Mesodermal cell (in vitro differentiated cells): ENCODE data around the gene NUP210L.

Experiments
- H3K27ac ChIP-seq: 2 replicates; pipeline ENCODE4 v1.7.0; 2013; ENCODE audit warnings: mild to moderate bottlenecking, low read depth, low read length, moderate library complexity; ENCODE audit not compliant: severe bottlenecking
- H3K36me3 ChIP-seq: 2 replicates; pipeline ENCODE4 v1.7.1; 2013; ENCODE audit warnings: mild to moderate bottlenecking, low read length, moderate library complexity; ENCODE audit not compliant: control insufficient read depth, insufficient read depth
- H3K4me1 ChIP-seq: one replicate; pipeline ENCODE4 v1.7.1; 2013; ENCODE audit warnings: mild to moderate bottlenecking, low read length; ENCODE audit not compliant: insufficient read depth, control insufficient read depth, poor library complexity, severe bottlenecking
- H3K4me3 ChIP-seq: 2 replicates; pipeline ENCODE4 v1.7.0; 2013; ENCODE audit warnings: low read length, control low read depth, mild to moderate bottlenecking; ENCODE audit not compliant: insufficient read depth, poor library complexity, severe bottlenecking; ENCODE audit errors: extremely low read depth
- H3K9me3 ChIP-seq: 2 replicates; pipeline ENCODE4 v1.7.1; 2013; ENCODE audit warnings: mild to moderate bottlenecking, low read length, moderate library complexity; ENCODE audit not compliant: control insufficient read depth
- WGBS, 2 experiments: methylation state at CpG; one replicate each; pipeline ENCODE4 v1.1.5; 2013; ENCODE audit warnings: missing lambda C conversion rate in 2 of 2; ENCODE audit not compliant: insufficient coverage in 2 of 2; 5-methylcytosine and 5-hydroxymethylcytosine counted together

Gene NUP210L

DNA sequence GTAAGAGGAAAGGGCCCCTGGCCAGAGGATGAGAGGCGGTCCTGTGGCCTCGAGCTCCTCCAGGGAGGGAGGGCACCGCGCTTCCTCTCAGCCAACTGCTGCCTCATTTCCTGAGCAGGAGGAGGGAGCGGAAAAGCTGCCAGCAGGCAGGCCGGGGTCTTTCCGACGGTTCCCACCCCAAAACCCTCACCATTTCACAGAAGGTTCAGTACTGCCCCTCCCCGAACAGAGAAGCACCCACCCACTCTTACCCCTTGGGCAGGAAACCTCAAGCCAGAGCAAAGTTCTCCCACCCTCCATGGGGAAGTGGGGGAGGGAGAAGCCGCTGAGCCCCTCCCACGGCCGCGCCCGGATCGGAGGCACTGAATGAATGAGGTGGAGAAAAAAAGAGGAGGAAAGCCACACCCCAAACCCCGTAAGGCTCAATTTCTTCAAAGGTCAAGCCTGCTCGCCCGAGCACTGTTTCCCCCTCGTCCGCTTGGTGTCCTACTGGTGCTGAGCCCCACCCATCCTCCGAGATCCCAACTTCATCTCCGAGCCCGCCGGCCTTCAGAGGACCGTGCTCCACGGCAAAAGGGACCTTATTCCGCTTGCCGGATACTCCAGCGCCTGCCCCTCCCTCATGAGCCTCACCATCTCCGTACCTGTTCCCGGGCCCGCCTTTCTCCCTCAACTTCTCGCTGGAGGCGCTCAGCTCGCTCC is 27.6 kb upstream of the NUP210L start:
- H3K36me3 ChIP-seq = peaks cover 36% of the 10 kb centered on the region
- H3K9me3 ChIP-seq = no peaks in the 10 kb centered on the region
- peak overlapping the region; percentile 84 for H3K27ac ChIP-seq
- peak overlapping the region; percentile 83 for H3K4me3 ChIP-seq
- H3K4me1 ChIP-seq = peaks cover 40% of the 10 kb centered on the region
- WGBS, 2 experiments = 0 to 1% methylated on average over 15 to 22 of the region's 35 CpGs

DNA sequence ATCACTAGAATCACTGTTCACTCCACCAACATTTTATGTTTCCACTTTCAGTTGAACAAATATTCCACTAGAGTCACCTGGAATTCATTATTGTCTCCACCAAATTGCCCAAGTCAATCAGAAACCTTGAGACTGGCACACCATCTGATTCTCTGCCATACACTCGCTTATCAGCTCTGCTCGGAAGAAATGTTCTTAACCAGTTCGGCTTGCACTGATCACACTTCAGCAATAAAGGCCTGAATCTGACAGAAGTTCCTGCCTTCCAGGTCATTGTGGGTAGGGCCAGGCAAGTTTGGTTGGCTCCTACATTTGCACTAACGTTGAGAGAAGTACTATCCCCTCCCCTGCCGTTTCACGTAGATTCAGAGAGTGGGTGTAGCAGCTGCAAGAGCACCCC is 27.1 kb upstream of the NUP210L start:
- peak overlapping the region; percentile 84 for H3K27ac ChIP-seq
- 0 to 7% methylated on average over 3 to 6 of the region's 6 CpGs for WGBS, 2 experiments
- peak overlapping the region; percentile 83 for H3K4me3 ChIP-seq
- H3K36me3 ChIP-seq = peaks cover 39% of the 10 kb centered on the region
- H3K9me3 ChIP-seq = no peaks in the 10 kb centered on the region
- peaks cover 42% of the 10 kb centered on the region for H3K4me1 ChIP-seq

DNA sequence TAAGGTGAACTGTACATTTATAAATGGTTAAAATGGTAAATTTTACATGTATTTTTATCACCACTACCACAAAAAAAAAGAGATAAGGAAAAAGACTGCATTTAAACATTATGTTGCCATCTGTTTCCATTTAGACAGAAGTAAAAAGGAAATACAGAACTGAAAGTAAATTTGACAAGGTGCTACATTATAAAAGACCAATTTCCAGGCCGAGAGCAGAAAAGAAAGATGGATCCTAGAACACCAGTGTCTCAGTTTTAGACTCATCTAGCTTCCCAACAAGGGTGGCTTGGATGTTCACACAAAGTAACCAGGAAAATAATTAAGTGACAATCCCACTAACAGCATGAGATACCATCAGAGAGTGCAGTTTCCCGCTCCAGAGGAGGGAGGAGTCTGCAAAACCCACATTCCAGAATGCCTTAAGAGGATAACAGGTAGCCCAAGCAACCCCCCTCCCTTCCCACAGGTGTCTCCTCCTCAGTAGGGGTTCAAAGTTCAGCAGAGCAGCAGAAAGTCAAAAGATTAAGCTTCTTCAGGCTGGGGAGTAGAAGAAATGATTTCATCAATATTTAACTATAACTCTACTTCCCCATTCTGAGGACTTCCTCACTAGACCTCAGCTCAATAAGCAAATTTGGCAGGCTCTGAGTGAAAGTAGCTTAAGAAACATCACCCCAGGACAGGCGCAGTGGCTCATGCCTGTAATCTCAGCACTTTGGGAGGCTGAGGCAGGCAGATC is 25.2 kb upstream of the NUP210L start:
- peaks cover 51% of the 10 kb centered on the region for H3K4me1 ChIP-seq
- WGBS, 2 experiments = 50 to 81% methylated on average over 1 to 2 of the region's 3 CpGs
- H3K27ac ChIP-seq = no peak overlapping the region
- peak overlapping the region; percentile 83 for H3K4me3 ChIP-seq
- peaks cover 54% of the 10 kb centered on the region for H3K36me3 ChIP-seq
- H3K9me3 ChIP-seq = no peaks in the 10 kb centered on the region

DNA sequence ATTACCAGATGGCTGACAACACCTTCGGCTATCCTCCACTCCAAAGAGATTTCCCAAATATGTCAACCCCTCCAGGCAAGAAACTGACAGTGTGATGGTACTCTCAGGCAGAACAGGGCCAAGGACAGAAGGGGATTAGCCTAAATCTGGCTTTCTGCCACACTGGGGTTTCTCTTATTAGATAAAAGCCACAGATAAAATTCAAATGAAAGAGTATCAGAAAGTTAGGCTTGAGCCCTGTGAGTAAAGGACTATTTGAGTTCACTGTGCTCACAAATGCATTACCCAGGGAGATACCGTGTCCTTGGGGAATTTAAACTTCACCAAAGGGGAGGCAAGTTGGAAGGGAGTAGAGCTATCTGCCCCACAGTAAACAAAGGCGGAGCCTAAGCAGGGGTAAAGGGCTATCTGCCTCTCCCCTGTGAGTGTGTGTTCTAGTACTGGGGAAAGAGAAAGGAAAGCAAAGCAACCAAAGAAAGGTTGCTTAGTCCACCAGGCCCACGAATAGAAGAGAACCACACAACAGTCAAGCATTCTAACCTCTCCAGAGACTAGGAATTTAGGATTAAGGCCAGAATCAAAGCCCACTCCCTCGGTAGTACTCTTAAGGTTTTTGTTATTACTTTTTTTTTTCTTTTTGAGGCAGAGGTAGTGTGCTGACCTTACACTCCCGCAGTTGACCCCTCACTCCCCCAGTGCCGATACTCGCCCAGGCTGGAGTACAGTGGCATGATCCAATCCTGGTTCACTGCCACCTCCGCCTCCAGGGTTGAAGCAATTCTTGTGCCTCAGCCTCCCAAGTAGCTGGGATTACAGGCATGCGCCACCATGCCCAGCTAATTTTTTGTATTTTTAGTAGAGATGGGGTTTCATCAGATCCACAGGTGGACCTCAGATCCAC is 24.3 kb upstream of the NUP210L start:
- Histone ChIP-seq H3K9me3 (no peaks in the 10 kb centered on the region), H3K36me3 (peaks cover 62% of the 10 kb centered on the region), H3K4me3 (no peak overlapping the region), H3K27ac (peak overlapping the region; percentile 39), H3K4me1 (peaks cover 51% of the 10 kb centered on the region)
- whole genome bisulfite sequencing, 2 experiments = 90 to 94% methylated on average over 6 to 8 of the region's 10 CpGs

DNA sequence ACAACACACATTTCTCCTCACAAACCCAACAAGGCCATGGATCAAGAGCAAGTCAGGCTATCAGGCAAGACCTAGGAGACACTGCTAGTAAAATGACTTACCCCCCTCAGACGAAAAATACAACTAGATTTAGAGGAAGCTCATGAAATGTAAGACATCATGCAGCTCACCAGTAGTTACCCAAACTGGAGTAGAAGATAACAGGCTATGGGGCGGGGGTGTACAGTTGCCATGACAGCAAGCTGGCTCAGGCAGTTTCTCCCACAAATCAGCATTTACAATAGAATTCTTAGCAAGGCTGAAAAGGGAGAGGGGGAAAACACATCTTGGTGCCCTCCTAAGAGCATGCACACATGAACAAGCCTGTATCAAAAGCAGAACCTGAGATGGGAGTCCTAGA is 23.1 kb upstream of the NUP210L start:
- H3K9me3 ChIP-seq = no peaks in the 10 kb centered on the region
- WGBS, 2 experiments = no CpG with 5 or more reads among the region's 2 CpGs
- peaks cover 72% of the 10 kb centered on the region for H3K36me3 ChIP-seq
- H3K27ac ChIP-seq = peak overlapping the region; percentile 33
- H3K4me1 ChIP-seq = peaks cover 45% of the 10 kb centered on the region
- no peak overlapping the region for H3K4me3 ChIP-seq

DNA sequence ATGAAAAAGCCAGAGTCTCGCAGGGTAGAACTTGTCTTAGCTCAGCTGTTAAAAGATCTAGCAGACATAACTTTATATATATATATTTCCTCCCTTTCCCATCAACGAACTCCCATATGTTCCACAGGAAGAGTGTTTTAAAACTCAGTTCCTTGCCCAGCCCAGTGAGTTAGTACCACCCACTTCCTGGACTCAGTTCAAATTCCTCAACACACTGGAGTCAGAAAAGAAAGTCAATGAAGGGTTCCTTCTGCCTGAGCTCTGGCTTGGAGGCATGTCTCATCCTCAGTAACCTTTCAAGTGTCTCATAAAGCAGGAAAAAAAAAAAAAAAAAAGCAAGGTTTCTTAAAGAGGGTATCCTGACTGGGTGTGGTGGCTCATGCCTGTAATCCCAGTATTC is 21.5 kb upstream of the NUP210L start:
- no peak overlapping the region for H3K4me3 ChIP-seq
- H3K27ac ChIP-seq = no peak overlapping the region
- WGBS, 2 experiments = no CpG with 5 or more reads among the region's 2 CpGs
- H3K9me3 ChIP-seq = no peaks in the 10 kb centered on the region
- peaks cover 45% of the 10 kb centered on the region for H3K4me1 ChIP-seq
- peaks cover 88% of the 10 kb centered on the region for H3K36me3 ChIP-seq

DNA sequence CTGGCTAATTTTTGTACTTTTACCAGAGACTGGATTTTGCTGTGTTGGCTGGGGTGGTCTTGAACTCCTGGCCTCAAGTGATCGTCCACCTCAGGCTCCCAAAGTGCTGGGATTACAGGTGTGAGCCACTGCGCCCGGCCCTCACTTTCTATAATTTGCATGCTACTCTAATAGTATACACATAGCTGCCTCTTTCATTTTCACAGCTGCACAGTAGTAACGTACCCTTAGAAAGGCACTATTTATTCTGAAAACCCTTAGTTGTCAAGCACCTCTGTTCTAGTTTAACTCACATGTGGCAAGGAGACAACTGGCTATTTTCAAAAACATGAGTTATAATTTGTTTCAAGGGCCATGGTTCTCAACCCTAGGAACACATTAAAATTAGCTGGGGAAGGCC is 19.8 kb upstream of the NUP210L start:
- WGBS, 2 experiments = 92 to 93% methylated on average over 4 of the region's 4 CpGs
- peaks cover 91% of the 10 kb centered on the region for H3K36me3 ChIP-seq
- H3K4me3 ChIP-seq = no peak overlapping the region

DNA sequence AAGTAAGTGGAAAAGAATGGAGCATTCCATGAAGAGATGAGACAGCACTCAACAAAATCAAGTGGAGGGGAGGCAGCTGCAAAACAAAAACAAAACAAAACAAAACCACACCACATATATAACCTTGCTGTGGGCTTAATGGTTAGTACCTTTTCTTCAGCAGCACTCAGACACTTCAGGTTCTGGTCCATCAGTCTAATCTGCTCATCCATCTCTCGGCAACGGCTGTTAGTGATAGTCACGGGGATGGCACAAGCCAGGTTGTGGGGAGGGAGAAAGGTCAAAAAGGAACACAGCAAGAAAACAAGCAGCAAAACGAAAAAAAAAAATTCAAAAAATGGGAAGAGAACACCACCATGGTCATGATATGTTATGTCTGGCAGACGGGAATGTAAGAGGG is 17.0 kb upstream of the NUP210L start:
- Histone ChIP-seq H3K27ac (no peak overlapping the region), H3K9me3 (no peaks in the 10 kb centered on the region), H3K36me3 (peaks cover 94% of the 10 kb centered on the region), H3K4me3 (no peak overlapping the region), H3K4me1 (peaks cover 10% of the 10 kb centered on the region)
- 92 to 100% methylated on average over 2 of the region's 5 CpGs for WGBS, 2 experiments

More for the DNA sequence above, 19.8 kb upstream of the NUP210L start:
- no peak overlapping the region for H3K27ac ChIP-seq
- H3K9me3 ChIP-seq = no peaks in the 10 kb centered on the region
- peaks cover 36% of the 10 kb centered on the region for H3K4me1 ChIP-seq

DNA sequence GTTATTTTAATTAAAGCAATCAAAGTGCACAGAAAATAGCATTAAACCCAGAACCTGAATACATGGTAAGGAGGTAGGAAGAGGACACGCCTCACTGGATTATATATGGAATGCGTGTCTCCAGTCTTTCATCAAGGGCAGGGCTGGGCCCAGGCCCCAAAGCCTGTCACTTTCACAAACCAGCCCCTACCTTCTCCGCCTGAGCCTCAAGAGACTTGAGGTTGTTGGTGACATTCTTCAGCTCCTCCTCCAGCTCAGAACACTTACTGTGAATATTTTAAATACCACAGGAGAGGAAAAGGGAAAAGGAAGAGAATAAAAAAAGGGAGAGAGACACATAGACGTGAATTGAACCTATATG is 16.3 kb upstream of the NUP210L start:
- H3K4me1 ChIP-seq = peaks cover 3% of the 10 kb centered on the region
- no peaks in the 10 kb centered on the region for H3K9me3 ChIP-seq
- no peak overlapping the region for H3K27ac ChIP-seq
- WGBS, 2 experiments = 100% methylated on average over 2 of the region's 4 CpGs
- H3K4me3 ChIP-seq = no peak overlapping the region
- H3K36me3 ChIP-seq = peaks cover 97% of the 10 kb centered on the region

DNA sequence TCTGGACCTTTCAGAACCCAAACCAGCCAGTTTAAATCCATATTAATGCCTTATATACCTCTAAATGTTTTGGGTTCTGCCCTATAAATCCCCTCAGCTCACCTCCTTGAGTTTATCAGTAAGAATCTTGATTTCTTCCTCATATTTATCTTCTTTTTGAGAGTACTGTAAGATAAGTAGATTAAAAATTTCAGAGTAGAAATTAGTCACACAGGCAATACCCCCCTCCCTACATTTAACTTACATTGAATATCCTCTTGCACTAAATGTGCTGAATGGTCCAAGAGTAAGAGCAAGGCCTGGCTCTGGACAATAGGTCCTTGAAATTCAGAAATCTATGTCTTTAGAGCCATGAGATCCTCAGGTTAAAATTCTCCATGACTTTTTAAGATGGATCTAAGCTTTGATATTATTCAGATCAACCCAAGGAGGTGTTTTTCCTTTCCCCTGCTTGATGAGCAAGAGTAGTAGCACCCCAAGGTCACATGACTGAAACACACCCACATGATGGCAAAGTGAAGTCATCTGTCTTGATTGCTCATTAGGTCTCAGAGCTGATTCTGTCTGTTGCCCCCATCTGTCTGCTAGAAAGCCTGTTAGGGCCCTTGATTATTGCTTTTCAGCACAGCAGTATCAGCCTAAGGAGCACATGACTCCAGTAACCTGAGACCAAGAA is 15.8 kb upstream of the NUP210L start:
- Histone ChIP-seq H3K27ac (no peak overlapping the region), H3K4me1 (no peaks in the 10 kb centered on the region), H3K36me3 (peaks cover 97% of the 10 kb centered on the region), H3K9me3 (no peaks in the 10 kb centered on the region), H3K4me3 (no peak overlapping the region)
